Upper lobe of left lung (tissue), 4 donors: ENCODE results near the gene CLEC17A.

Experiments
- POLR2A ChIP-seq, 4 donors: fragments of 450-650 bp; IDR thresholded peaks; one replicate each; pipeline ENCODE4 v1.5.1; 2016 to 2017; ENCODE audit warnings: antibody characterized with exemption in 4 of 4, mild to moderate bottlenecking in 2 of 4
- POLR2AphosphoS5 ChIP-seq, 2 donors: sonication (generic); formaldehyde crosslinking; IDR thresholded peaks; one replicate each; pipeline ENCODE4 v1.5.1; 2017; ENCODE audit warnings: antibody characterized with exemption in 2 of 2
- TF ChIP-seq, protein P1 (sequence below), 6 experiments: fragments of 450-650 bp in 4 of 6; fragments of 200-600 bp in 2 of 6; sonication (generic) in 2 of 6; IDR thresholded peaks; one replicate each; pipeline ENCODE4 v1.5.1; 2016 to 2019; ENCODE audit warnings: antibody characterized with exemption in 6 of 6

DNA sequence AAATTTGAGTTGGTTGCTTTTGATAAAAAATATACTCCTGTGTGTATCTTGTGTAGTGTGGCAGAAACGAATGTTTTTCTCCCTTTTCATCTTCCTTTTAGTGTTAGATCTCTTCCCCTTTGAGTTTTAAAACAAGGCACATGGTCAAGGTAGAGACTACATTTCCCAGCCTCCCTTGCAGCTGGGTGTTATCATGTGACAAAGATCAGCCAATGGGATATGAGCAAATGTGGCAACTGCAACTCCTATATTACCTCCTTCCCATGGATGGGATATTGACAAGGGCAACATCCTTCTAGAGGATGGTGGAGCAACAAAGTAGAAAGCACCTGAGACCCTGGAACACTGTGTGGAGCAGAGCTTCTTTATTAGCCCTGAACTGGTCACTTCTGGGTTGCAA lies 49.4 kb downstream of the CLEC17A start:
- TF ChIP-seq, protein P1, sequence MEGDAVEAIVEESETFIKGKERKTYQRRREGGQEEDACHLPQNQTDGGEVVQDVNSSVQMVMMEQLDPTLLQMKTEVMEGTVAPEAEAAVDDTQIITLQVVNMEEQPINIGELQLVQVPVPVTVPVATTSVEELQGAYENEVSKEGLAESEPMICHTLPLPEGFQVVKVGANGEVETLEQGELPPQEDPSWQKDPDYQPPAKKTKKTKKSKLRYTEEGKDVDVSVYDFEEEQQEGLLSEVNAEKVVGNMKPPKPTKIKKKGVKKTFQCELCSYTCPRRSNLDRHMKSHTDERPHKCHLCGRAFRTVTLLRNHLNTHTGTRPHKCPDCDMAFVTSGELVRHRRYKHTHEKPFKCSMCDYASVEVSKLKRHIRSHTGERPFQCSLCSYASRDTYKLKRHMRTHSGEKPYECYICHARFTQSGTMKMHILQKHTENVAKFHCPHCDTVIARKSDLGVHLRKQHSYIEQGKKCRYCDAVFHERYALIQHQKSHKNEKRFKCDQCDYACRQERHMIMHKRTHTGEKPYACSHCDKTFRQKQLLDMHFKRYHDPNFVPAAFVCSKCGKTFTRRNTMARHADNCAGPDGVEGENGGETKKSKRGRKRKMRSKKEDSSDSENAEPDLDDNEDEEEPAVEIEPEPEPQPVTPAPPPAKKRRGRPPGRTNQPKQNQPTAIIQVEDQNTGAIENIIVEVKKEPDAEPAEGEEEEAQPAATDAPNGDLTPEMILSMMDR (IDR thresholded peaks at IDR 0.05), result no peak
- TF ChIP-seq POLR2A (IDR thresholded peaks at IDR 0.05) (no peak), POLR2AphosphoS5 (IDR thresholded peaks at IDR 0.05) (no peak)
